Right renal cortex interstitium (tissue), 3 donors: ENCODE results near the gene COX7A2L. TPM values are rescaled to one million over a fixed set of nuclear protein-coding genes. Genes with fewer than 3 reads are reported as not detected.

Experiments
- DNase-seq, 3 donors: peaks; one replicate each; pipeline ENCODE4 v3.0.0-alpha.2; 2013; ENCODE audit warnings: low read depth in 3 of 3, low spot score in 2 of 3
- polyA plus RNA-seq, 3 donors: library from polyadenylated mRNA; unstranded; fragments of 120-200 nt; gene quantifications; one replicate each; pipeline ENCODE4 v1.2.1, GENCODE V29; 2013; ENCODE audit not compliant: insufficient read length in 3 of 3

The COX7A2L gene
- polyA plus RNA-seq, 3 donors = 188 to 223 (median 190) TPM

DNA sequence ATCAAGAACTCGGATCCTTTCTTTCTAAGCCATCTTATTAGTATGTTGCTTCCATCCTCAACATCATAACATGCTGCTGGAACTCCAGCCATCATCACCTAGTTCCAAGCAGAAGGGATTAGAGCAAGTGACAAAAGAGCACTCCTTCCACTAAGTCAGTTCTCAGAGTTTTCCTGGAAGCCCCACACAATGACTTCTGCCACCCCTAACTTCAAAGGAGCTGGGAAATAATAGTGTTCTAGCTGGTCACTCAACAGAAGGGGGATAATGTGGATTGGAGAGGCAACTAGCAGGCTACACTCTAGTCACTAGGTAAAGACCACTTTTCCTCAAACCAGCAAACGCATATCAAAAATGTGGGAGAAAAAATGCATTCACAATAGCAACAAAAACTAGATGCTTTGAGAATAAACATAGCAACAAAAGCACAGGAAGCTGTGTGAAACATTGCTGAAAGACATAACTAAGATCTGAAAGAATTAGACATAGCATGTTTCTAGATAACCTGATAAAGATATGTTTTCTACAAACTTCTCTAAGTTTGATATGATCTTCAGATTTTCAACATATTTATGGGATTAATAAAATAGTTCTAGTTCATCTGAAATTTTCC, 39.5 kb downstream of the COX7A2L start:
- DNase-seq = no peak

DNA sequence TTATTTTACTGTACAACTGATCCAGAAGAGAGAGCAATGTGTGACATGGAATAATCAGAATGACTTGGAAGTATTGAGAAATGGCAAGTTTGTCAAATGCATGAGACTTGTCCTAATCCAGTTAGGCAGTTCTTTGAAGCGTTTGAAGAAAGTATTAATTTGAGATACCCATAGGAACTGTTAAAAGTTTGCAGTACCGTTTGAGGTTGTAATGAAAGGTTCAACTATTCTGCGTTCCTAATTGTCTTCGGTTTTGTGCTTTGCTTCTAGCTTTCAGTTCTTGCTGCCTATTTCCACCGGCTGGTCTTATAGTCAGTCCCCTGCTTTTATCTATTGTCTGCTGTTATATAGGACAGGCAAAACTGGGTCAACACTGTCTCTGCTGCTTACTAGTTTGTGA, 41.8 kb downstream of the COX7A2L start:
- DNase-seq = no peak

GRCh38 chr2:42317945-42318344, 43.1 kb downstream of the COX7A2L start:
- no peak for DNase-seq

DNA sequence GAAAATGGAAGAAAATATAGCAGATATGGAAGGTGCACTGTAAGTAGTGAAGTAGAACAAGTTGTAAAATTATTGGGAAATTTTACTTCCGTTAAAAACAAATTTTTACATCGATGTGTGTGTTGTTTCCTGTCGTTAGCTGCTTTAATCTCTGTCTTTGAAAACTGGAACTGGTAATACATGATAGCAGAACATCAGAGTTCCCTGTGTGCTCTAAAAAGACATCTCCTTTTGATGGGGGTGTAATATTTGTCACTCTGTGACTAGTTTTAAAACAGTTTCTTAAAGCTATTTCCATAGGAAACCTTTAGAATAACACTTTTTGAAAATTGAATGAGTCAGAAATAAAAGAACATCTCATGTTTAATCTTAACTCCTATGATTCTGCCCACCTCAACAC, 43.5 kb downstream of the COX7A2L start:
- DNase-seq = no peak

- no peak for DNase-seq
These were observed 44.1 kb downstream of the COX7A2L start for GRCh38 chr2:42316910-42317309.

DNA sequence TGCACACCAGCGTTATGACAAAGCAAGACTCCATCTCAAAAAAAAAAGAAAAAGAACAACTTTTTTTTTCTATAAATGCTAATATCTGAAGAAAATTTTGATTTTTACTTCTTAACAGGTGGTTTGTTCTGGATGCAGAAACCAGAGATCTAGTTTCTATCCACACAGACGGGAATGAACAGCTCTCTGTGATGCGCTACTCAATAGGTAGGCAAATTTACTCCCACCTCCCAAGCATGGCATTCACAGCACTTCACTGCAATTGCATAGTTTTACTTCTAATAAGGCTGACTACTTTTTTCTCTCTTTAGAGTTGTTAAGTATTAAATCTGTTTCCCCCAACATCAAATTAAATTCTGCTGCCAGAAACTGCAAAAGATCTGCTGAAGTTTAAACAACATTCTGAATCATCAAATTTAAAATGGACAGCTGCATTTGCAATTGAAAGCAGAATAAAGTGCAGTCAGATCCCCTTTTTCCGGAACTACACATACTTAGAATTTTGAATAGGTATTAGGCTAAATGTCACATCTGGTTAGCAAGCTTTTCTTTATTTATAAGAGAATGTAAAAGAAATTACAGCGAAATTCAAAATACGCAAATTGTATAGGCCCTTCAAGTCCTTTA, 45.1 kb downstream of the COX7A2L start:
- no peak for DNase-seq

GRCh38 chr2:42314892-42315468, 46.0 kb downstream of the COX7A2L start:
- no peak for DNase-seq

DNA sequence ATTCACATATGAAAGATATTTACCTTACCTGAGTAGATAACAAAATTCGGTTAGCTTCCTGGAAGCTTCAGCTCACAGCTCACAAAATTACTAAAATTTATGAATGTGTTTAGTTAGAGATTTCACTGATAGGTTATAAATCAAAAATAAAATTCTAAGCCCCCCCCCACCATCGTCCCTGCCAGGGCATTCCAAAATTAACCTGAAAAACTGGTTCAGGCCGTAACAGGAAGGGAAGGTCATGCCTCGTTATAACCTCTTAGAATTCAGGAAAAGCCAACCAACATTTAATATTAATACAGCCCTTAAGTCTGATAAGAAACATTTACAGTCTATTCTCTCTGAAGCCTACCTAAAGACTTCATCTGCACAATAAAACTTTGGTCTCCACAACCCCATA, 48.9 kb downstream of the COX7A2L start:
- DNase-seq = no peak

DNA sequence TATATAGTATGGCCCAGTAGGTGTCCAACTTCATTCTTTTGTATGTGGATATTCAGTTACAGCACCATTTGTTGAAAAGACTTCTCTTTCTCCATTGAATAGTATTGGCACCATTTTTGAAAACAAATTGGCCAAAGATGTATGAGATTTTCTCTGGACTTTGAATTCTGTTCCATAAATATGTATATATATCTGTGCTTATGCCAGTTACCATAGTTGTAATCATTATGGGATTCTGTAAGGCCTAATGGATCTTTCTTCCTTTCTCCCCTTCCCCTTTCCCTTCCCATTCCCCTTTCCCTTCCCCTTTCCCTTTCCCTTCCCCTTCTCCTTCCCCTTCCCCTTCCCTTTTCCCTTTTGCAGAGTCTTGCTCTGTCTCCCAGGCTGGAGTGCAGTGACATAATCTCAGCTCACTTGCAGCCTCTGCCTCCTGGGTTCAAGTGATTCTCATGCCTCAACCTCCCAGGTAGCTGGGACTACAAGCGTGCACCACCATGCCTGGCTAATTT, 51.0 kb downstream of the COX7A2L start:
- DNase-seq = no peak

- no peak for DNase-seq
These were observed 51.7 kb downstream of the COX7A2L start for GRCh38 chr2:42309366-42309765.

DNA sequence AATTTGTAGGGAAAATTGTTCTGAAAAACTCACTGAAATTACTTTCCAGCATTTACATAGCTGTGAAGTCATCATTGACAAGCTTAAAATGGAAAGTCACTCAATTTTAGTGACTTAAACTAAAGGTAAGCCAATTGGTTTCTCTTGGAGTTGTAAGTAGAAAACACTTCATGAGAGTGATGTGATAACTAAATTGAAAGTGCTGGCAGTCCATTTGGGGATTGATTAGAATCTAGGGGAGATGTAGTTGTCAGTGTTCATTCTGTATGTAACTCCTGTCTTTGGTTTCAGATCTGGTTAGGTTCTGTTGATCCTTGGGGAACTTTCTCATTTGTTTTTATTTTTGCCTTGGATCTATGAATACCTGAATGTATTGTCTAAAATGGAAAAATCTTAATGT, 53.8 kb downstream of the COX7A2L start:
- no peak for DNase-seq

DNA sequence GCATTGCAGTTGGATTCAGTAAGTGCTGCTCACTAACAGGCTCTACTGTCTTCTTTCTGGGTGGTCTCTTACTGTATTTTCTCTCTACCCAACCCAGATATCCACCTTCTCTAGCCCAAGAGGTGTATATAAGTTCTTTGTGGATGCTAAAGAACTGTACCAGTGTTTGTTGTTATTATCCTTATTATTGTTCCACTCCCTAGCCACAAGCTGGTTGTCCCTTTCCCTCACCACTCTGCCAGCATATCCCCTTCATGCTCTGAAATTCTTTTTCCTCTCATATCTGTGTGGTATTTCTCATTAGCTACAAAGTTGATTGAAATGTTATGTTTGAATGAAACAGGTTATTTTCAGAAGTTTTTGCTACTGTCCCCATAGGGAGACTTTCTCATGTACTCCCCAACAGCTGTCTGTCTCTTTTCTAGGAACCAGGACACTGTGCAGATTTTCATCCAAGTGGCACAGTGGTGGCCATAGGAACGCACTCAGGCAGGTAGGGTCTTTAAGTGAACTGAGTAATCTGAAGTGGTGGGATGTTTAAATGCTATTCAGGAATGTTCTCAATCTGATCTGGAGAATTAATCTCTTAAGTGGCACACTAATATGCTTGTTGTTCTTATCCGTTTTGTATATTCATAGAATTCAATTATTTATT, 56.8 kb downstream of the COX7A2L start:
- DNase-seq = no peak

- no peak for DNase-seq
These were observed 57.8 kb downstream of the COX7A2L start for GRCh38 chr2:42303252-42303651.

GRCh38 chr2:42300527-42300926, 60.5 kb downstream of the COX7A2L start:
- no peak for DNase-seq

Other genes with a start within 250 kb of the COX7A2L start
- gene EML4, start 191.9 kb downstream of the COX7A2L start, polyA plus RNA-seq = 100 to 1,000 TPM; 110 to 116 (median 111) TPM
- under 1 TPM; 0.65 to 0.92 (median 0.80) TPM for gene KCNG3, start 132.8 kb upstream of the COX7A2L start, polyA plus RNA-seq
- 10 to 100 TPM; 69.0 to 78.7 (median 75.3) TPM for gene MTA3, start 207.4 kb upstream of the COX7A2L start, polyA plus RNA-seq